Natural killer cell (primary cell): ENCODE data around the gene MAST3. TPM values are rescaled to one million over a fixed set of nuclear protein-coding genes. Genes with fewer than 3 reads are reported as not detected.

Source experiments
- ATAC-seq, 3 donors: fragments of 150-1000 bp in 2 of 3; fragments of 200-7000 bp in 1 of 3; cut with Tn5 transposase; 1 replicate in 1 of 3; 2 replicates in 2 of 3; pipeline ENCODE4 v1.10.0; 2021; ENCODE audit warnings: mild to moderate bottlenecking in 2 of 3, moderate library complexity in 2 of 3
- DNase-seq, 2 donors: peaks; one replicate each; pipeline versions ENCODE4 v3.0.0 to v3.0.0-alpha.2; 2013 to 2021; ENCODE audit warnings: mixed read lengths in 1 of 2
- H3K27ac ChIP-seq: one replicate; pipeline ENCODE4 v1.5.1; 2013; ENCODE audit warnings: mild to moderate bottlenecking, low read length
- H3K27me3 ChIP-seq: one replicate; pipeline ENCODE4 v1.6.1; 2013; ENCODE audit warnings: low read length; ENCODE audit not compliant: control insufficient read depth, insufficient read depth
- H3K36me3 ChIP-seq: one replicate; pipeline ENCODE4 v1.6.1; 2013; ENCODE audit warnings: low read length; ENCODE audit not compliant: control insufficient read depth, insufficient read depth
- H3K4me1 ChIP-seq: one replicate; pipeline ENCODE4 v1.6.1; 2013; ENCODE audit warnings: low read length; ENCODE audit not compliant: control insufficient read depth, insufficient read depth
- H3K4me3 ChIP-seq: one replicate; pipeline ENCODE4 v1.5.1; 2013; ENCODE audit warnings: low read length
- H3K9me3 ChIP-seq: one replicate; pipeline ENCODE4 v1.6.1; 2013; ENCODE audit warnings: low read length; ENCODE audit not compliant: control insufficient read depth, insufficient read depth
- H3K27ac Mint-ChIP-seq, 2 donors: one replicate each; pipeline ENCODE4 v1.8.0; 2022; ENCODE audit warnings: mild to moderate bottlenecking in 2 of 2, mixed read lengths in 2 of 2, moderate library complexity in 1 of 2
- H3K27me3 Mint-ChIP-seq, 2 donors: one replicate each; pipeline ENCODE4 v1.8.0; 2022; ENCODE audit warnings: low read depth in 2 of 2, mixed read lengths in 2 of 2
- H3K36me3 Mint-ChIP-seq: one replicate; pipeline ENCODE4 v1.8.0; 2022; ENCODE audit warnings: mixed read lengths
- H3K4me1 Mint-ChIP-seq, 2 donors: one replicate each; pipeline ENCODE4 v1.8.0; 2022; ENCODE audit warnings: mixed read lengths in 2 of 2
- H3K4me3 Mint-ChIP-seq: one replicate; pipeline ENCODE4 v1.8.0; 2022; ENCODE audit warnings: mild to moderate bottlenecking, moderate library complexity, mixed read lengths
- H3K9me3 Mint-ChIP-seq, 2 donors: one replicate each; pipeline ENCODE4 v1.8.0; 2022; ENCODE audit warnings: mixed read lengths in 2 of 2
- WGBS: methylation state at CpG from one replicate; pipeline ENCODE4 v1.1.7; 2013; ENCODE audit warnings: missing lambda C conversion rate; ENCODE audit not compliant: insufficient coverage; 5-methylcytosine and 5-hydroxymethylcytosine counted together
- intact Hi-C: fragments of 100-400 bp; cut with micrococcal nuclease; formaldehyde crosslinking; loops from one replicate; pipeline ENCODE4 v1.14.2; 2022
- total RNA-seq, 4 donors: library from RNA; stranded (reverse); fragments of 120-200 nt in 1 of 4; gene quantifications; one replicate each; pipeline versions ENCODE4 v1.2.3 to v1.2.4, GENCODE V29; 2013 to 2022
- TF ChIP-seq, protein P1 (sequence below): fragments of 200-600 bp; IDR thresholded peaks from one replicate; pipeline ENCODE4 v1.8.0; 2022; ENCODE audit warnings: antibody characterized with exemption

MAST3 gene
- total RNA-seq, 3 donors from 2014 or later (not counting 1 experiment from before 2014, with no cell fraction given), result 84.5 to 101 (median 101) TPM

DNA sequence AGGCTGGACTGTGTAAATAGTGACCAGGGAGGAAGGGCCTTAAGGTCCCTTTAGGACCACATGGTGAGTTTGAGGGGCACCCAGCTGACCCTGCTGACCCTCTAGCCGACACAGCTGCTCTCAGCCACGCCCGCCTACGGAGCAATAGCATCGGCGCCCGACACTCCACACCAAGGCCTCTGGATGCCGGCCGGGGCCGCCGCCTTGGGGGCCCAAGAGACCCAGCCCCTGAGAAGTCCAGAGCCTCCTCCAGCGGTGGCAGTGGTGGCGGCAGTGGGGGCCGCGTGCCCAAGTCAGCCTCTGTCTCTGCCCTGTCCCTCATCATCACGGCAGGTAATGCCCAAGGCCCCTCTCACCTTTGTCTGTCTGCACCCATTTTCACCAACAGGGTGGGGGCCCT lies 46.8 kb downstream of the MAST3 start:
- peaks cover 64% of the 10 kb centered on the region for H3K36me3 ChIP-seq
- Mint-ChIP-seq H3K27me3 (no peaks in the 10 kb centered on the region), H3K4me3 (no peak overlapping the region), H3K4me1 (peaks cover 15 to 38% of the 10 kb centered on the region in 2 donors), H3K36me3 (peaks cover 19% of the 10 kb centered on the region), H3K27ac (peak overlapping the region; percentile 29 to 31), H3K9me3 (no peaks in the 10 kb centered on the region)
- intact Hi-C loops, result no loop called here
- peaks cover 22% of the 10 kb centered on the region for H3K4me1 ChIP-seq
- H3K27me3 ChIP-seq, result no peaks in the 10 kb centered on the region
- no peaks in the 10 kb centered on the region for H3K9me3 ChIP-seq
- DNase-seq, result no peak
- ATAC-seq, result no peak
- TF ChIP-seq, protein P1, sequence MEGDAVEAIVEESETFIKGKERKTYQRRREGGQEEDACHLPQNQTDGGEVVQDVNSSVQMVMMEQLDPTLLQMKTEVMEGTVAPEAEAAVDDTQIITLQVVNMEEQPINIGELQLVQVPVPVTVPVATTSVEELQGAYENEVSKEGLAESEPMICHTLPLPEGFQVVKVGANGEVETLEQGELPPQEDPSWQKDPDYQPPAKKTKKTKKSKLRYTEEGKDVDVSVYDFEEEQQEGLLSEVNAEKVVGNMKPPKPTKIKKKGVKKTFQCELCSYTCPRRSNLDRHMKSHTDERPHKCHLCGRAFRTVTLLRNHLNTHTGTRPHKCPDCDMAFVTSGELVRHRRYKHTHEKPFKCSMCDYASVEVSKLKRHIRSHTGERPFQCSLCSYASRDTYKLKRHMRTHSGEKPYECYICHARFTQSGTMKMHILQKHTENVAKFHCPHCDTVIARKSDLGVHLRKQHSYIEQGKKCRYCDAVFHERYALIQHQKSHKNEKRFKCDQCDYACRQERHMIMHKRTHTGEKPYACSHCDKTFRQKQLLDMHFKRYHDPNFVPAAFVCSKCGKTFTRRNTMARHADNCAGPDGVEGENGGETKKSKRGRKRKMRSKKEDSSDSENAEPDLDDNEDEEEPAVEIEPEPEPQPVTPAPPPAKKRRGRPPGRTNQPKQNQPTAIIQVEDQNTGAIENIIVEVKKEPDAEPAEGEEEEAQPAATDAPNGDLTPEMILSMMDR, result no peak
- H3K27ac ChIP-seq, result no peak overlapping the region
- 92% methylated on average over 16 of the region's 16 CpGs for WGBS
- no peak overlapping the region for H3K4me3 ChIP-seq

- 99% methylated on average over 28 of the region's 28 CpGs for WGBS
- peaks cover 19% of the 10 kb centered on the region for H3K36me3 Mint-ChIP-seq
- H3K36me3 ChIP-seq, result peaks cover 64% of the 10 kb centered on the region
- H3K9me3 ChIP-seq, result no peaks in the 10 kb centered on the region
- no peak for ATAC-seq
- no peaks in the 10 kb centered on the region for H3K27me3 ChIP-seq
- no peaks in the 10 kb centered on the region for H3K27me3 Mint-ChIP-seq
- H3K9me3 Mint-ChIP-seq, result no peaks in the 10 kb centered on the region
- H3K4me1 ChIP-seq, result peaks cover 27% of the 10 kb centered on the region
- no peak overlapping the region for H3K27ac ChIP-seq
- H3K27ac Mint-ChIP-seq, result no peak overlapping the region
- H3K4me3 ChIP-seq, result no peak overlapping the region
- peaks cover 15 to 43% of the 10 kb centered on the region in 2 donors for H3K4me1 Mint-ChIP-seq
- TF ChIP-seq, protein P1, result no peak
- no peak overlapping the region for H3K4me3 Mint-ChIP-seq
- intact Hi-C loops, result no loop called here
- DNase-seq, result no peak
Measured at GRCh38 chr19:18144906-18145305, 47.3 kb downstream of the MAST3 start.

DNA sequence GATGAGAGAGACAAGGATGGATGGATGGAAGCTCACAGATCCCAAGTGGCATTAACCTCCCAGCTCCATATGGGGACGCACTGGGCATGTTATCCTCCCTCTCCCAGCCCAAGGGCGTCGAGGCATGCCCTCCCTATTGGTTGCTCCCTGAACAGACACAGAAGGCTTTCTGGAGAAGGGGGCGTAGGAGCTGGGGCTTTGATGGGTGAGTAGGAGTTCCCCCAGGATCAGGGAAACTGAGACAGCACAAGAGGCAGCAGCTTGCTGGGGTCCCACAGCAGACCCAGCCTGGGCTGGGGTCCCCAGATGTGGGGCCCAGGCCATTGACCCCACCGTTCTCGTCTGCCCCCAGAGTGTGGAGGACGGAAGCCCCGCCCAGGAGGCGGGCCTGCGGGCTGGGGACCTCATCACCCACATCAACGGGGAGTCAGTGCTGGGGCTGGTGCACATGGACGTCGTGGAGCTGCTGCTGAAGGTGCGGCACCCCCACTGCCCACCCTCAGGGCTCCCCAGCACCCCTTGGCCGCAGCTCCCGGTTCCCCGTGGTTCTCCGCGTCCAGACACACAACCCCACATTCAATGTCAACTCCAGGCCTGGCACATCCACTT lies 47.9 kb downstream of the MAST3 start:
- whole genome bisulfite sequencing, result 96% methylated on average over 19 of the region's 19 CpGs
- peaks cover 14% of the 10 kb centered on the region for H3K36me3 Mint-ChIP-seq

More for the DNA sequence above, 47.9 kb downstream of the MAST3 start:
- H3K9me3 Mint-ChIP-seq, result no peaks in the 10 kb centered on the region
- Histone ChIP-seq H3K27me3 (no peaks in the 10 kb centered on the region), H3K9me3 (no peaks in the 10 kb centered on the region), H3K4me3 (no peak overlapping the region), H3K27ac (no peak overlapping the region), H3K4me1 (peaks cover 33% of the 10 kb centered on the region), H3K36me3 (peaks cover 64% of the 10 kb centered on the region)
- intact Hi-C loops, result no loop called here
- no peaks in the 10 kb centered on the region for H3K27me3 Mint-ChIP-seq
- no peak overlapping the region for H3K27ac Mint-ChIP-seq
- H3K4me1 Mint-ChIP-seq, result peaks cover 15 to 47% of the 10 kb centered on the region in 2 donors
- no peak overlapping the region for H3K4me3 Mint-ChIP-seq
- TF ChIP-seq, protein P1, result no peak
- ATAC-seq (no peak), DNase-seq (no peak)
